ENCODE data around the gene FAH.

The FAH gene

GRCh38 chr15:80174017-80174746 lies 21.4 kb downstream of the FAH start:
- no peak for DNase-seq

GRCh38 chr15:80175436-80175835 lies 22.6 kb downstream of the FAH start:
- no peak for DNase-seq

GRCh38 chr15:80176443-80176842 lies 23.6 kb downstream of the FAH start:
- DNase-seq = no peak

GRCh38 chr15:80177156-80177555 lies 24.4 kb downstream of the FAH start:
- no peak for DNase-seq

DNA sequence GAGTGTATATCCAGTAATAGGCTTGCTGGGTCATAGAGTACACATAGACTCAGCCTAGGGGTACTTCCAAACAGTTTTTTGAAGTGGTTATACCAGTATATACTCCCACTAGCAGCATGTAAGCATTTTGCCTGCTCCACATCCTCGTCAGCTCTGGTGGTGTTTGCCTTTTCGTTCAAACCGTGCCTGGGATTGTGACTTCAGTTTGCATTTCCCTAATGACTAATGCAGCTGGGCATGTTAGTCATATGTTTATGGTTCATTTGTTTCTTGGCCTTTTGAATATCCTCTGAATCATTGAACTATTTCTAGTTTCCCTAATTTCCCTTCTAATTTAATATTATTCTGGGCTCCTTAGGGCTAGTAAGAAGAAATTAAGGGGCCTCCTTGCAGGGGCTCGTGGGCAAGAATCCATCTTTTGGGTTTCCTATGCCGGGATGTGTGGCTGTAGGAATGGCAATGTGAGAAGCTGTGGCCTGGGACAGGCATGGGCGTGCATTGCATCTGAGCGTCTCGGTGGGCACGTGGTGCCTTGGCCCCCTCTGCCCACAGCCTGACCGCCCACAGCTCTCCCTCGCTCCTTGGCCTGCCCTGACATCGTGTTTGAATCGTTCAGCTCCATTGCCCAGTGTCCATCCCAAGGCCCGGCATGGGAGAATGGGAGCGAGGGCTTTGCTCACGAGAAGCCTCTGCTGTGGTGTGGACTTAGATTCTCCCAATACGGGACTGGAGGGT lies 26.4 kb downstream of the FAH start:
- DNase-seq = no peak

DNA sequence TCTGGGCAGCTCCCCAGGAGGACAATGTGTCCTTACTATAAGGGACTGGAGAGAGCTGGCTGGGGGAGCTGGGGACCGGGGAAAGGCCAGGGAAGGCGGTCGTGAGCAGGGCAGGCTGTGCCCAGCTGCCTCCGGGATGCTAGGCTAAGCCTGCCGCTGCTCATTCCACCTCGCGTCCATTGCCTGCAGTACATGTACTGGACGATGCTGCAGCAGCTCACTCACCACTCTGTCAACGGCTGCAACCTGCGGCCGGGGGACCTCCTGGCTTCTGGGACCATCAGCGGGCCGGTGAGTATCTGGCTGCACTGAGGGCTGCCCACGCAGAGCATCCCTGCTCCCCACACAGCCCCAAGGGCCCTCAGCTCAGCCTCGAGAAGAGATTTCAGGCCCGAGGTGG lies 27.1 kb downstream of the FAH start:
- no peak for DNase-seq

- DNase-seq = no peak
Observed at GRCh38 chr15:80180468-80180867, 27.7 kb downstream of the FAH start.

GRCh38 chr15:80180986-80181385 lies 28.2 kb downstream of the FAH start:
- no peak for DNase-seq

GRCh38 chr15:80182611-80183261 lies 29.9 kb downstream of the FAH start:
- no peak for DNase-seq

DNA sequence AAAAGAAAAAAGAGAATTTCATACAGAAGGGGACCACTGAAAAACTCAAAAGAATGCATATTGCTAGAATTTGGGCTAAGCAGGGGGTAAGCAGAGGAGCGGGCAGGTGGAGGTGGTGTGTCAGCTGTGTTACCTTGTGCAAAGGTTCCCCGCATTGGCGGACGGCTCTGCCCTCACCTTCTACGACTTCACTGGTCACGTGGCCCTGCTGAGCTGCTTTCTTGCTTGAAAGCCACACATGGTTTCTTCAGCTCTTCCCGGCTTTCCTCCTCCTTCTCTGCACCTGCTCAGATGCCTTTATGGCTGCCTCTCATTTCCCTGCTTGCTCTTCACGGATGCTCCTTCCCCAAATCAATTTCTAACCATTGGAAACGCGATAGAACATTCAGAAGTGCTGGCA lies 30.5 kb downstream of the FAH start:
- DNase-seq = no peak

GRCh38 chr15:80183886-80184285 lies 31.1 kb downstream of the FAH start:
- no peak for DNase-seq

- DNase-seq = no peak
Observed at GRCh38 chr15:80184554-80184953, 31.8 kb downstream of the FAH start.

- no peak for DNase-seq
Observed at GRCh38 chr15:80185152-80185551, 32.4 kb downstream of the FAH start.

DNA sequence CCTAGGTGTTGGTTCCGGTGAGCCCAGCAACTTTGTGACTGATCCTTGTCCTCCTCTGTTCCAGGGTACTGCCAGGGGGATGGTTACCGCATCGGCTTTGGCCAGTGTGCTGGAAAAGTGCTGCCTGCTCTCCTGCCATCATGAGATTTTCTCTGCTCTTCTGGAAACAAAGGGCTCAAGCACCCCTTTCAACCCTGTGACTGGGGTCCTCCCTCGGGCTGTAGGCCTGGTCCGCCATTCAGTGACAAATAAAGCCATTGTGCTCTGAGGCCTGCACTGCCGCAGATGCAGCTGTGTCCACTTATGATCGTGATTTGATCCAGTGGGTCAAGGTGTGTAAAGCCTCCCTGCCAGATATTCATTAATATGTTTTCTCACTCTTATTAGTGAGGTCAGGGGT lies 33.3 kb downstream of the FAH start:
- no peak for DNase-seq

- no peak for DNase-seq
Observed at GRCh38 chr15:80186597-80186996, 33.8 kb downstream of the FAH start.

- no peak for DNase-seq
Observed at GRCh38 chr15:80188251-80188650, 35.5 kb downstream of the FAH start.

DNA sequence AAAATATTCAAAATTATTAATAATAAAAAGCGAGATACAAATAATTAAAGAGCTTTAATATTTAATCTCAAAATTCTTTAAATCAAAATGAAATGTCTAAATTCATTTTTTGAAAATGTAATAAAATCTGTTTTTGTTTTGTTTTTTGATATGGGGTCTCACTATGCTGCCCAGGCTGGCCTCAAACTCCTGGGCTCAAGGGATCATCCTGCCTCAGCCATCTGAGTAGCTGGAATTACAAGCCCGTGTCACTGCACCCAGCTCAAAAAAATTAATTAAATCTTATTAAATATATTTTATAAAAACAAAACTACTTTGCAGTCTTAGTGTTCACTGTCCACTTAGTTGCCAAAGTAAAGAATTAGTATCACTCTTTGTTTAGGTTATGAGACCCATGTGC lies 38.4 kb downstream of the FAH start:
- no peak for DNase-seq

DNA sequence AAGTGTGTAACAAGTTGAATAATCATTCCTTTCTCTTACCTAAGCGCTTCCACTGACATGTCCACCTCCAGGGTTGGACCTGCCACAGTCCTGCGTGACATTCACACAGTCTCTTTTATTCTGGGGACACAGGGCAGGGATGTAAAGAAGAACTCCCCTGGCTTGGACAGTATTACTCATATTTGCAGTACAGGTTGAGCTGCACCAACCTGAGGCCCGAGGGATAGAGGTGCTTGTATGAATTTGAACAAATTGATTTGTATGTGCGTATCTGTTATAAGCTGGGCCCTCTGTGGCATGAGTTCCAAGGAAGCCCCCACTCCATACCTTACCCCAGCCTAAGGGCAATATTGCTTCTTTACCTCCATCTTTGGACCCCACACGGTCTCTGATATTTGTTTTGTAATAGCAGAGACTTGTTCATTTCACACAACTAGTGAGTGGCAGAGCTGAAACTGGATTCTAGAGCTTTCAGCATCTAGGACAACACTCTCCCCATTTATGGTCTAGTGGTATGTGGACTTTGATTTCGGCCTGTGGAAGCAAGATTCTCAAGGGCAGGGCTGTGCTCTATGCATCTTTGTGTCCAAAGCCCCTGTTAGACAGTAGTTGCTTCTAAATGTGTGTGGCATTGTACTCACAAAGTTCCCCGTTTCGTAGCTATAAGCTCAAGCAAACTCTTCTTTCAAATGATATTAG lies 39.2 kb downstream of the FAH start:
- no peak for DNase-seq

- DNase-seq = no peak
Observed at GRCh38 chr15:80194186-80194585, 41.4 kb downstream of the FAH start.

GRCh38 chr15:80194914-80195313 lies 42.1 kb downstream of the FAH start:
- DNase-seq = no peak

DNA sequence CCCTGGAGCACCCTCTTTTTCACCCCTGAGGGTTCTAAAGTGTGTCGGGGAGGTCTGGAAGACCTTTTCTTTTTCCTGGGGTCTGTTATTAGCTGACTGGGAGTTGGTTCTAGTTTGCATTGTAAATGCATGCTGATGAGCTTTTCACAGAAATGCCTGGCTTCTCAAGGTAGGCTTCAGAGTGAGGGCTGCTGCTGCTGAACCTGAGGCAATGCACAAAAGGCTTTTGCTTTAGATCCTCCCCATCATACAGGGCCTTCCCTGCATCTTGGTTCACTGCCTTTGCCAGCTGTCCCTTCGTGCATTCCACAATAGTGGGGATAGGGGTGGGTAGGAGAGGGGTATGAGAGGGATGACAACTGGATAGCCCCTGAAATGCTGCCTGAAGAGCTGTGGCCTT lies 46.6 kb downstream of the FAH start:
- no peak for DNase-seq

- DNase-seq = no peak
Observed at GRCh38 chr15:80199869-80200268, 47.1 kb downstream of the FAH start.

- DNase-seq = no peak
Observed at GRCh38 chr15:80201256-80202015, 48.6 kb downstream of the FAH start.
